SK-N-SH treated with all-trans-retinoic acid at 6 μM for 48 hours (cell line): ENCODE results near the gene PLEKHM3.

Experiments used
- ATAC-seq: fragments of 200-7000 bp; cut with Tn5 transposase; 3 replicates; pipeline ENCODE4 v1.9.1; 2020; ENCODE audit warnings: mild to moderate bottlenecking, moderate library complexity
- ARNTL ChIP-seq: fragments of 450-650 bp; formaldehyde crosslinking; IDR thresholded peaks from 2 replicates; pipeline ENCODE4 v1.5.0; 2020; ENCODE audit warnings: low read depth, mild to moderate bottlenecking, moderate library complexity, borderline replicate concordance
- BACH2 ChIP-seq: fragments of 250-450 bp; sonication (Bioruptor Pico); IDR thresholded peaks from 2 replicates; pipeline ENCODE4 v1.9.0; 2021; ENCODE audit warnings: mild to moderate bottlenecking, borderline replicate concordance
- CREB5 ChIP-seq: fragments of 250-450 bp; sonication (Bioruptor Pico); IDR thresholded peaks from 2 replicates; pipeline ENCODE4 v1.5.1; 2020; ENCODE audit warnings: low read depth, mild to moderate bottlenecking, moderate library complexity
- CSDC2 ChIP-seq: fragments of 250-450 bp; sonication (Bioruptor Pico); IDR thresholded peaks from 2 replicates; pipeline ENCODE4 v1.5.0; 2020; ENCODE audit warnings: mild to moderate bottlenecking, moderate library complexity
- ESRRG ChIP-seq: fragments of 250-450 bp; sonication (Bioruptor Pico); IDR thresholded peaks from 2 replicates; pipeline ENCODE4 v1.6.1; 2021; ENCODE audit warnings: mild to moderate bottlenecking
- GLIS3 ChIP-seq: fragments of 250-450 bp; sonication (Bioruptor Pico); IDR thresholded peaks from 2 replicates; pipeline ENCODE4 v1.5.0; 2020; ENCODE audit warnings: mild to moderate bottlenecking, moderate library complexity
- ISL1 ChIP-seq: fragments of 250-450 bp; sonication (Bioruptor Pico); IDR thresholded peaks from 2 replicates; pipeline ENCODE4 v2.1.2; 2022; ENCODE audit warnings: mild to moderate bottlenecking, moderate library complexity
- OSR1 ChIP-seq: fragments of 250-450 bp; sonication (Bioruptor Pico); IDR thresholded peaks from 2 replicates; pipeline ENCODE4 v1.8.0; 2022; ENCODE audit warnings: moderate library complexity, mild to moderate bottlenecking, inconsistent platforms
- PPARA ChIP-seq: fragments of 250-450 bp; sonication (Bioruptor Pico); IDR thresholded peaks from 2 replicates; pipeline ENCODE4 v1.5.0; 2020; ENCODE audit warnings: mild to moderate bottlenecking, borderline replicate concordance
- RARB ChIP-seq: fragments of 250-450 bp; sonication (Bioruptor Pico); IDR thresholded peaks from 2 replicates; pipeline ENCODE4 v1.8.0; 2021; ENCODE audit warnings: mild to moderate bottlenecking, moderate library complexity
- SNAI2 ChIP-seq: fragments of 250-450 bp; sonication (Bioruptor Pico); IDR thresholded peaks from 2 replicates; pipeline ENCODE4 v1.5.0; 2020; ENCODE audit warnings: mild to moderate bottlenecking, moderate library complexity
- TCF4 ChIP-seq: fragments of 250-450 bp; sonication (Bioruptor Pico); IDR thresholded peaks from 2 replicates; pipeline ENCODE4 v1.8.0; 2021; ENCODE audit warnings: mild to moderate bottlenecking, moderate library complexity, borderline replicate concordance
- TOX ChIP-seq: fragments of 250-450 bp; sonication (Bioruptor Pico); IDR thresholded peaks from 2 replicates; pipeline ENCODE4 v1.8.0; 2021; ENCODE audit warnings: mild to moderate bottlenecking, moderate library complexity, borderline replicate concordance
- ZC3H10 ChIP-seq: fragments of 250-450 bp; sonication (Bioruptor Pico); IDR thresholded peaks from 2 replicates; pipeline ENCODE4 v1.5.1; 2021; ENCODE audit warnings: mild to moderate bottlenecking, moderate library complexity
- ZFP3 ChIP-seq: fragments of 250-450 bp; sonication (Bioruptor Pico); IDR thresholded peaks from 2 replicates; pipeline ENCODE4 v1.5.0; 2020; ENCODE audit warnings: mild to moderate bottlenecking, moderate library complexity
- ZFP30 ChIP-seq: fragments of 450-650 bp; formaldehyde crosslinking; IDR thresholded peaks from 2 replicates; pipeline ENCODE4 v1.5.0; 2022; ENCODE audit warnings: mild to moderate bottlenecking, moderate library complexity
- ZNF565 ChIP-seq: fragments of 450-650 bp; formaldehyde crosslinking; conservative IDR thresholded peaks from 2 replicates; pipeline ENCODE4 v1.5.0; 2020; ENCODE audit warnings: low read depth, mild to moderate bottlenecking, moderate library complexity
- ZNF70 ChIP-seq: fragments of 450-650 bp; formaldehyde crosslinking; IDR thresholded peaks from 2 replicates; pipeline ENCODE4 v1.5.0; 2020; ENCODE audit warnings: mild to moderate bottlenecking, moderate library complexity
- ZNF8 ChIP-seq: fragments of 450-650 bp; formaldehyde crosslinking; IDR thresholded peaks from 2 replicates; pipeline ENCODE4 v1.5.0; 2020; ENCODE audit warnings: mild to moderate bottlenecking, moderate library complexity
- TF ChIP-seq, protein P1 (sequence below): fragments of 250-450 bp; sonication (Bioruptor Pico); IDR thresholded peaks from 2 replicates; pipeline ENCODE4 v1.8.0; 2021; ENCODE audit warnings: low read depth, mild to moderate bottlenecking, moderate library complexity, borderline replicate concordance
- TF ChIP-seq, protein P2 (sequence below): fragments of 250-450 bp; sonication (Bioruptor Pico); IDR thresholded peaks from 2 replicates; pipeline ENCODE4 v1.8.0; 2020; ENCODE audit warnings: mild to moderate bottlenecking, moderate library complexity, borderline replicate concordance

PLEKHM3 gene

DNA sequence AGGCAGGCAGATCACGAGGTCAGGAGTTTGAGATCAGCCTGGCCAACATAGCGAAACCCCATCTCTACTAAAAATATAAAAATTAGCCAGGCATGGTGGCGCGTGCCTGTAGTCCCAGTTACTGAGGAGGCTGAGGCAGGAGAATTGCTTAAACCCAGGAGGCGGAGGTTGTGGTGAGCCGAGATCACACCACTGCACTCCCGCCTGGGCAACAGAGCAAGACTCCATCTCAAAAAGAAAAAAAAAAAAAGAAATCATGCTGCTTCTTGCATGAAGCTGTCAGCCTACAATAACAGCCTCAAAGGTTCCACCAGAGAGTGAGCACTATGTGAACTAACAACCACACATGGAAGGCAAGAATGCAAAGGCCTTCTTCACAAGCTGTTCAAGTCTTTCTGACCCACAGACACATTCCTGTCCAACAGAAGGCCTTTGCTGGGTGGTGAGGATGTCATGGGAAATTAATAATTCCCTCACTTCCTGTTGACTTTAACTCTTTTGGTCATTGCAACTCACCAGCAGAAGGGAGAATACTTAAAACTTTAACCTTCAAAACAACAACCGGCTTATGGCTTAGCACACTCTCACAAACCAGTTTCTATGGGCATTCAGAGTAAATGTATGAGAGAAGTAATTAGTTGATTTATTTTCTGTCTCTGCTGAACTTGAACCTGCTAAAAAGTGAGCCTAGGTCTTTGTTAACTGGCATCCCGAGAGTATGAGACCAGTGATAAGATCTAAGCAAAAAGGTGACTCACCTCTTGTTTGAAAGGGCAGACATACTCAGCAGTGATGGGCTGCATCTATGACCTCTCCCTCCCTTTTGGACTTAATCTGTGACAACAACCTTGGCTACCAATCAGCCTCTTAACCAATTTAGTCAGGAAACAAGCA, 11.8 kb downstream of the PLEKHM3 start:
- TF ChIP-seq OSR1 (CRISPR knock-in tag) (no peak), ISL1 (no peak), ARNTL (no peak), BACH2 (no peak), SNAI2 (CRISPR knock-in tag) (no peak), ZNF565 (CRISPR knock-in tag) (no peak), GLIS3 (CRISPR knock-in tag) (no peak)
- TF ChIP-seq, protein P1, sequence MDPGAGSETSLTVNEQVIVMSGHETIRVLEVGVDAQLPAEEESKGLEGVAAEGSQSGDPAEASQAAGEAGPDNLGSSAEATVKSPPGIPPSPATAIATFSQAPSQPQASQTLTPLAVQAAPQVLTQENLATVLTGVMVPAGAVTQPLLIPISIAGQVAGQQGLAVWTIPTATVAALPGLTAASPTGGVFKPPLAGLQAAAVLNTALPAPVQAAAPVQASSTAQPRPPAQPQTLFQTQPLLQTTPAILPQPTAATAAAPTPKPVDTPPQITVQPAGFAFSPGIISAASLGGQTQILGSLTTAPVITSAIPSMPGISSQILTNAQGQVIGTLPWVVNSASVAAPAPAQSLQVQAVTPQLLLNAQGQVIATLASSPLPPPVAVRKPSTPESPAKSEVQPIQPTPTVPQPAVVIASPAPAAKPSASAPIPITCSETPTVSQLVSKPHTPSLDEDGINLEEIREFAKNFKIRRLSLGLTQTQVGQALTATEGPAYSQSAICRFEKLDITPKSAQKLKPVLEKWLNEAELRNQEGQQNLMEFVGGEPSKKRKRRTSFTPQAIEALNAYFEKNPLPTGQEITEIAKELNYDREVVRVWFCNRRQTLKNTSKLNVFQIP (CRISPR knock-in tag), result no peak
- peak; percentile 75 for ATAC-seq

DNA sequence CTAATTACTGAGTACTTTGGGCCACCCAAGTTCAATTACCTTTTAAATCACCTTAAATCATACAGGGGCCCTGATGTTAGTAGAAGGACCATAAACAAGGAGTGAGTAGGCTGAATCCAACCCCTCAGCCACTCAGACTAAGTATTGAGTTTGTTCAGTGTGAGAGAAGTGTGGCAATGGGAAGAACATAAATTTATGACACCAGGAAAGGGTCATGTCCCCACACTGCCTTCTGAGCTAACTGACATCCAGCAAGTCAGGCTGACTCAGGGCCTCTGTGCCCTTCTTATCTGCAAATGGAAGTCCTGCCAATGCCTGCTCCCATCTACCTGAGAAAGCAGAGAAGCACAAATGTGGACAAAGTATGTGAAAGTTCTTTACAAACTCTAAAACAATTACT, 12.9 kb downstream of the PLEKHM3 start:
- no peak for TF ChIP-seq CSDC2 (CRISPR knock-in tag)
- ATAC-seq, result no peak

DNA sequence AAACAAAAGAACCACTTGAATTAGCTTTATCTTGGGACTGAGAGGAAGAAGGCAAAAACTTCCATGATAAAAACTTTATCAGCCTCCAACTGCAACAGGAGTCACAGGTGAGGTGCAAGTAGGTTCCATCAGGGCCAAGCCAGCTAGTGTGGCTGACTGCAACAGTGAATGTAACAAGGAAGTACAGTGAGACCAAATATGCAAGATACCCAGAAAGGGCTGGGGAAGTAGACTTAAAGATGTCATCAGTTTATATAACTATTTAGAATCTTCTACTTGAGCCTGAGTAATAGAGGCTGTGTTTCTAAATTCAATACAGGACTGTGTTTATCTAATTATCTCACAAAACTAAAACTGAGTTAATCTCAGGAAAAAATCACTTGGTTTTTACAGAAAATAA, 14.8 kb downstream of the PLEKHM3 start:
- no peak for ATAC-seq
- TF ChIP-seq ZFP3, result no peak
- no peak for TF ChIP-seq SNAI2 (CRISPR knock-in tag)
- TF ChIP-seq, protein P1 (CRISPR knock-in tag), result no peak
- TF ChIP-seq ZFP30, result no peak
- no peak for TF ChIP-seq ZNF8
- TF ChIP-seq TCF4 (CRISPR knock-in tag), result no peak
- TF ChIP-seq, protein P2, sequence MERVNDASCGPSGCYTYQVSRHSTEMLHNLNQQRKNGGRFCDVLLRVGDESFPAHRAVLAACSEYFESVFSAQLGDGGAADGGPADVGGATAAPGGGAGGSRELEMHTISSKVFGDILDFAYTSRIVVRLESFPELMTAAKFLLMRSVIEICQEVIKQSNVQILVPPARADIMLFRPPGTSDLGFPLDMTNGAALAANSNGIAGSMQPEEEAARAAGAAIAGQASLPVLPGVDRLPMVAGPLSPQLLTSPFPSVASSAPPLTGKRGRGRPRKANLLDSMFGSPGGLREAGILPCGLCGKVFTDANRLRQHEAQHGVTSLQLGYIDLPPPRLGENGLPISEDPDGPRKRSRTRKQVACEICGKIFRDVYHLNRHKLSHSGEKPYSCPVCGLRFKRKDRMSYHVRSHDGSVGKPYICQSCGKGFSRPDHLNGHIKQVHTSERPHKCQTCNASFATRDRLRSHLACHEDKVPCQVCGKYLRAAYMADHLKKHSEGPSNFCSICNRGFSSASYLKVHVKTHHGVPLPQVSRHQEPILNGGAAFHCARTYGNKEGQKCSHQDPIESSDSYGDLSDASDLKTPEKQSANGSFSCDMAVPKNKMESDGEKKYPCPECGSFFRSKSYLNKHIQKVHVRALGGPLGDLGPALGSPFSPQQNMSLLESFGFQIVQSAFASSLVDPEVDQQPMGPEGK (CRISPR knock-in tag), result no peak
- TF ChIP-seq ARNTL, result no peak
- no peak for TF ChIP-seq BACH2
- TF ChIP-seq TOX (CRISPR knock-in tag), result no peak
- TF ChIP-seq GLIS3 (CRISPR knock-in tag), result no peak
- TF ChIP-seq ISL1, result no peak
- no peak for TF ChIP-seq ESRRG (CRISPR knock-in tag)
- no peak for TF ChIP-seq ZNF565 (CRISPR knock-in tag)
- no peak for TF ChIP-seq OSR1 (CRISPR knock-in tag)
- no peak for TF ChIP-seq ZC3H10 (CRISPR knock-in tag)

- no peak for ATAC-seq
- no peak for TF ChIP-seq PPARA (CRISPR knock-in tag)
- no peak for TF ChIP-seq ZFP30
- TF ChIP-seq RARB, result no peak
Observed at GRCh38 chr2:208006833-208007232, 18.5 kb downstream of the PLEKHM3 start.

DNA sequence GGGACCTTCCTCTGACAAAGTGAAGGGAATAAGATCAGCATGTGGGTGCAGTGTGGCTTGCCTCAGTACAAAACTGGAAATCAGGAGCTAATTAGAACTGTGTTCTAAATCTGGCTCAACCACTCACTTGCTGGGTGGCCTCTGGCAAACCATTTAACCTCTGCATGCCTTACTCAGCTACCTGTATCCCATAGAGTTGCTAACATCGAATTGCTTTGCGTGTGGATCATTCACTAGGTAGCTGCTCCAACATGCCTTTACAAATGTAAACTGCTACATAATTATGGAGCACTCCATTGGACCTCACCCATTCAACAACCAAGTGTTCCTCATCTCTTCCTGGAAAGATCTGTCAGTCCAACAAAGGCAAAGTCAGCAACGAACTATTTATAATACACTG, 19.0 kb downstream of the PLEKHM3 start:
- no peak for ATAC-seq

More for the DNA sequence above, 19.0 kb downstream of the PLEKHM3 start:
- TF ChIP-seq ESRRG (CRISPR knock-in tag) (no peak), ARNTL (no peak), ZNF70 (no peak), CSDC2 (CRISPR knock-in tag) (no peak), ZNF565 (CRISPR knock-in tag) (no peak), SNAI2 (CRISPR knock-in tag) (no peak), CREB5 (CRISPR knock-in tag) (no peak), ZC3H10 (CRISPR knock-in tag) (no peak), RARB (no peak)
